ENCODE results near the gene SHISA8.
A peak's percentile ranks its signal among the peaks of the same experiment; 100 is the strongest.

Gene SHISA8

GRCh38 chr22:41913842-41914534 lies 886 bp downstream of the SHISA8 start:
- DNase-seq, result no peak

DNA sequence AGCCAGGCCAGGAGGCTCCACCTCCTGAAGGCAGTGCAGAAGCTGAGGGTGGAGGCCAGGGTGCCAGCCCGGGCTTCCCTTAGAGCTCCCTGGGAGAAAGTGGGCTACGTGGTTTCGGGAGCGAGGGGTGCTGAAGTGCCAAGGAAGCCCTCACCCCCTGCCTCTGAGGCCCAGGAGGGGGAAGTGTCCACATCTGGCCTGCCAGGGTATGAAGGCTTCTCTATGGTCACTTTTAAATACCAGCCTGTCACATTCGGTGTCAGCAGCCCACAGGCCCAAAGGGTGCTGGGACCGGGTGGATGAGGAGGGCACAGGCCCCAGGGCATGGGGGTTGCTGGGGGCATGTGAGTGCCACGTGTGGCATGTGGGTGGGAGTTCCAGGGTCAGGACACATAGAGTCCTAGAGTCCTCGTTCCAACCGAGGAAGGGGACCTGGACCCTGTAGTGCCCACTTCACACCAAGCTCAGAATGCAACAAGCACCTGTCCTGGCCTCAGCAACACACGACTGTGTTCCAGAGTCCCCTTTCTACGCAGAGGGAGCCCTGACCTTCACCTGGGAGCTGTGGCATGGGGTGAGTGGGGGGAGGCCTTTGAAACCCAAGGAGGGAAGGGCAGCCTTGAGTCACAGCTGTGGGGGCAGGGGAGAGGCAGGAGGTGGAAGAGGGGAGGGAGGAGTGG lies 1.7 kb downstream of the SHISA8 start:
- DNase-seq, result no peak

DNA sequence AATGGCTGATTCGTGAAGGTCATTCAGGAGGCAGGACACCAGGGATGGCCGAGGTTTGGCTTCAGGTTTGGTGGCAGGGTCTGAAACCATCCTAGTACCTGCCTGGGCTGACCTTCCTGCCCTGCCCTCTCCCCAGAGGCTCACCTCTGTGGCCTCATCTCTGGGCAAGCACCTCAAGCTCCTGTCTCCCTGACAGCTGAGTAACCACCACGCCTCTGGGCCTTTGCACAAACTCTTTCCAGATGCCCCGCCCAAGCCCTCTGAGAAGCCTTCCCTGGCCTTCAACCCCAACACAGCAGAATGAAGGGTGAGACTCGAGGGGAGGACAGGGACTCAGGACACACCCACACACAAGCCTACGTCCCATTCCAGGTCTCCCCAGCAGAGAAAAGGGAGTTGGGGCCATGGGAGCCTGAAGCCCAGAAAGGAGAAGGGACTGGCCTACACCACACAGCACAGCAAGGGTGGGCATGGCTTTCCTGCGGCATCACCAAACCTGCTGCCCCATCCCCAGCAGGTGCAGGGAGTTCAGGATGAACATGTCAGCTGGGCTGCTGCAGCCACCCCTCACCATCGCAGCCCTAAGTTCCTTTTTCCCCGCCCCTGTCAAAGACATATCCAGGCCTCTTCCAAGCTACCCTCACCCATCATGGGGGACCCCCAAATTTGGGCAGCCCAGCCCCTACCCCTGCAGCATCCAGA lies 2.4 kb downstream of the SHISA8 start:
- no peak for DNase-seq

DNA sequence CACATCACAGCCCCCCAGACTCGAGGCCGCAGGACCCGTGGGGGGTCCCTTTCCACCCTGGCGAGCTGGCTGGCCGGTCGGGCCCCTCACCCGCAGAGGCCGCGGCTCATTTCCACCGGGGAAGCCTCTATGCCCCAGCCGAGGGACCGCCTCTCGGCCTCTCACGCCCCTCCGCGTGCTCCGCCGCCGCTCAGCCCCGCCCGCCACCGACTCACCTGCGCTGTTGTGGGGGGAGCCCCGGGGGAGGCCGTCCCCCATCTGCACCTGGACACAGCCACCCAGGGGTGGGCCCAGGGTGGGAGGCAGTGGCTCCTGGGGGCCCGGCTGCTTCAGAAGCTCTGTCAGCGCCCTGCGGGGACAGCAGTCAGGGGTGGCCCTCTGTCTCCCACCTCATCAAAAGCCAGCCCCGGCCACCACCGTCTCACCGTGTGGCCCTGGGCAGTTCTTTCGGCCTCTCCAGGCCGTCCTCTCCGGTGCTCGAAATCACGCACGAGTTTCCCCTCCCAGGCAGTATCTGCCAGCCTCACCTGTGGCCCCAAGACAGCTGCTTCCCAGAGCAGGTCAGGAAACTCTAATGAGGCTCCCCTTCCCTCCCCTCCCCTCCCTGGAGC lies 3.8 kb downstream of the SHISA8 start:
- no peak for DNase-seq

DNA sequence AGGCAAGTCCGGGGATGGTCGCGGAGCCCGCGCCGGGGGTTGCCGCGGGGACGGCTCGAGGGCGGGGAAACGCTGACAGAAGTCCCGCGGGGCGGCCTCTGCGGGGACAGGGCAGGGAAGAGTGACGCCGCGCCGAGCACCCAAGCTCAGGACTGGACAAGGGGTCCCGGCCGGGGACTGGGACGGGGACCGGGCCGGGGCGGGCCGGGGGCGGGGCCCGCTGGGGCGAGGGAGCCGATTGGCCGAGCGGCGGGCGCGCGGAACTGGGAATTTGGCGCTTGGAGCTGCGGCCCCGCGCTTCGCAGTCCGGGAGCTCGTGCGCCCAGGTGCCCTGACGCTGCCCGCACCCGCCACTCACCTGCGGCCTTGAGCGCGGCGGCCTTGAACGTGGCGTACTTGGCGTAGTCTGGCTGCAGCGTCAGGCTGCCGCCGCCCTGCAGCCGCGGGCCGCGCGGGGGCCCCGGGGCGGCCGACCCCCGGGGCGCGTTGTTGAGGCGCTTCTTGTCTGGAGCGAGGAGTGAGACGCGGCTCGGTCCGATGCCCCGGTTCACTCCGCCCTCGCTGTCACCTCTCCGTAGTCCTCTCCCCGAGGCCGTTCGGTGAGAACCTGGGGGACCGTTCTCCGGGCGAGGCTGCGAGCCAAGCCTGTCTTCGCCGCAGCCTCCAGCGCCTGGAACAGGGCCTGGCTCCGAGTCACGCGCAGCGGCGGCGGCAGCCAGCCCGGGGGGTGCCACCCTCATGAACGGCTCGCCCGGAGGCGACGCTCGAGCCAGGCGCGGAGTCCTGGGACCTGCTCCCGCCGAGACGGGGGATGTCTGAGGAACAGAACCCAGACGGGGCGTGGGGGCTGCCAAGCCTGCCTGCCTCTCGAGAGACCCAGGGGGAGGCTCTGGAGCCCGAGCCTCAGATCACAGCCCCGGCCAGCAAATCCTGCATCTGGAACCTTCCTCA lies 4.5 kb downstream of the SHISA8 start:
- no peak for DNase-seq

DNA sequence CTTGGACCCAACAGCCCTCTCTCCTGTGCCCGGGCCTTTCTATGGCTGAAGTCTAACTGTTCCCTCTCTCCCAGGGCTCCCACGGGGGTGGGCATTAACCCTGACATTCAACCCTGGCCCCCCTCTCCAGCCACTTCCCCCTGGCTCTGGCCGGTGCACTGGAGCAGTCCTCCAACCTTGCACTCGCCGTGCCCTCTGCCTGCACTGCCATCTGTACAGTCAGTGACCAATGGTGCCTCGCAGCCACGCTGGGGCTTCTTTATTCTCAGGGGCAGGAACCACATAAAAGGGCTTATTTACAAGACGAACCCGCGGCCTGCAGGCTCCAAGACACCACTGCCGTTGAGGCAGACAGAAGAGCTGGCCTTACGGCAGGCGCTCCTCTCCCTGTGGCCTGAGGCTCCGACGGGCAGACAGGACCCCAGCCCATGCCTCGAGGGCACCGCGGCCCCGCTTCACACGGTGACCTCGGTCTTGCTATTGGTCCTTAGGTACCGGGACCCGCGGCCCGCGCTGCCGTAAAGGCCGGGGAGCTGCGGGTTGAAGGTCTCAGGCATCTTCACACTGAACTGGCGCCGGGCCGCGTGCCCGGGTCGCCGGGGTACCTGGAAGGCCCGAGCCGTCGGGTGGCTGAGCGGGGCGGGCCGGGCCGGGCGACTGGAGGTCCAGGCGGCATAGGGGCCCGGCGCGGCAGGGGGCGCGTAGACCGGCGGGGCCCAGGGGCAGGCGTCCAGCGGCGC lies 5.4 kb downstream of the SHISA8 start:
- DNase-seq, result no peak

- DNase-seq, result no peak
Observed at GRCh38 chr22:41908411-41909309, 6.2 kb downstream of the SHISA8 start.

DNA sequence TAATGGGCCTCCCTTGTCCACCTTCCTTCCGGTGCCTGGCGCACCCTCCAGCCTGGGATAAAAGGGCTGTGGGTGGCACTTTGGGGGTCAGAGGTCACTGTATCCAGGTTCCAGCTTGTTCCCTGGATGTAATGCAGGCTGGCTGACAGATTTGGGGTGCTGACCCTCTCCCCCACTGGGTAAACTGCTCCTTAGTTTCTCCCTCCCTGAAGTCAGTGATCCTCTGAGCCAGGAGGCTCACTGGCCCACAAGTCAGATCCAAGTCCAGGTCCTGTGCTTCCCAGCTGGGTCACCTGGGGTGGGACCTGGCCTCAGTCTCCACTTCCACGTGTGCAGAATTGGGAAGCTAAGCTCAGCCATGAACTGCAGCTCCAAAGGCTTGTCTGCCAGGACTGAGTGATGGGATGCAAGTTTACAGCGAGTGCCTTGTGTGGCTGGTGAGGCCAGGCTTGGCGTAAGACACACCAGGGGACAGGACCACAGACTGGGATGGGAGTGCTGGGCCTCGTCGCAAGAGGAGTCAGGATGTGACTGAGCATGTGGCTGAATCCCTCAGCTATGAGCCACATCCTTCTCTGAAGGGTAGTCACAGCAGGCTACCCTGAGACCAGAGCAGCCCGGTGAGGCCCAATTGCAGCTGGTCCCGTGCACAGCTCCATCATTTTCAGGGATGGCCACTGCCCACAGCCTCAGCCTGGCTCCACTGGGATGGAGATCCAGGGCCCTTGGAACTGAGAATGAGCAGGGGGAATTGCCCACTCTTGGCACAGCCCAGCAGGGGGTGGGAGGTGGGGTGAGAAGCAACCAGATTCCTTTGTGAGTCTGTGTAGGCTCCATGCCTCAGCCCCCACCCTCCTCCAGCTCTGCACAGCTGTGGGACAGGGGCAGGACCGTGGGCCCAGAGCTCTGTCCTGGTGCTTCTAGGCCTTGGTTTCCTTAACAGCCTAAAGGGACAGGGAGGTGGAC lies 7.2 kb downstream of the SHISA8 start:
- no peak for DNase-seq

GRCh38 chr22:41906822-41907221 lies 8.1 kb downstream of the SHISA8 start:
- no peak for DNase-seq

GRCh38 chr22:41905411-41906202 lies 9.3 kb downstream of the SHISA8 start:
- no peak for DNase-seq

DNA sequence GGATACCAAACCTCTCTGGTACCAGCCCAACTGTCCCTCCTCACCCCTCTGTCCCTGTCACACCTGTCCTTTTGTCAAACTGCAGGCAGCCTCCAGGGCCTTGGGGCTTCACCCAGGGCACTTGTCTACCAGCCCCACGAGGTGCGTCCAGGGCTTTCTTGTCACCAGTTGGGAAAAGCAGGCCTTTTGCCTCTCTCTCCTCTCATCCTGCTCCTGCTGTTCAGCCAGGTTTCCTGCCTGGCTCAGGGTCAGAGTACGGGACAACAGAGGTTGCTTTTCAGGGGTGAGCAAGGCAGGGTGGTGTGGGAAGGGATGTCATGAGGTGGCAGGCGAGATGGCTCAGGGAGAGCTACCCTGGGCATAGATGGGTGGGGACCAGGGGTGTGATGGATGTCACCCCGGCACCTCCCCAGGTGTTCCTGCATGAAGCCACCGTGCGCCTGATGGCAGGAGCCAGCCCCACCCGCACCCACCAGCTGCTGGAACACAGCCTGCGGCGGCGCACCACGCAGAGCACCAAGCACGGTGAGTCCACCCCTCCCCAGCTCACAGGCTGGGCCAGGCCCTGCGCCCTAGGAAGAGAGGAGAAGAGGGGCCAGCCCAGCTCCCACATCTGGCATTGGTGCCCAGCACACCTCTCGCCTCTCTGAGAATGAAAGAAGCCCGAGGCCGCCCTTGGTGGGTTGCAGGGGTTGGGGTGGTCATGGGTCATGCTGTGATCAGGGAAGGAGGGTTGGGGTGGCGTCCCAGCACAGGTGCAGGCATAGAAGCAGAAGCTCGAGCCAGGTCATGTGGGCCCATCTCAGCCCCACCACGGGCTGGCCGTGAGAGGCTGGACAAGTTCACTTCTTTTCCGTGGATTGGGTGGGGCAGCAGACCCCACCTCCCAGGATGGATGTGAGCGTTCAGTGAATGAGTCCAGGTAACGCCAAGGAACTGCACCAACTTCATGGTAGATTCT lies 10.1 kb downstream of the SHISA8 start:
- no peak for DNase-seq

DNA sequence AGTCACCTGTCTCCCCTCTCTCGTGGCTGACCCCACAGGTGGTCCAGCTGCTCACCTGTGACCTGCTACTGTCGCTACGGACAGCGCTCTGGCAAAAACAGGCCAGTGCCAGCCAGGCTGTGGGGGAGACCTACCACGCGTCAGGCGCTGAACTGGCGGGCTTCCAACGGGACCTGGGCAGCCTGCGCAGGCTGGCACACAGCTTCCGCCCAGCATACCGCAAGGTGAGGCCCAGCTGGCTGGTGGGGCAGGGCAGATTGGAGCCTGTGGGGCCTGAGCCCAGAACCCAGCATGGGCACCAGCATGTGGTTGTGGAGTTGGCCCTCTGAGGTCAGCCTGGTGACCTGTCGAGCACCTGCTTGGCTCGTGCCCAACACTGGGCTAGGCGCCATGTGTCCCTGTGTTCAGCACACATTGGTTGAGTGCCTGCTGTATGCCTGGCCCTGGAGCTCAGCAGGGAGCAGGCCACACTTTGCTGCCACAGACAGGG lies 11.9 kb downstream of the SHISA8 start:
- DNase-seq, result peak; percentile 15

- no peak for DNase-seq
Observed at GRCh38 chr22:41902016-41902415, 12.9 kb downstream of the SHISA8 start.

- no peak for DNase-seq
Observed at GRCh38 chr22:41900652-41901312, 14.1 kb downstream of the SHISA8 start.

DNA sequence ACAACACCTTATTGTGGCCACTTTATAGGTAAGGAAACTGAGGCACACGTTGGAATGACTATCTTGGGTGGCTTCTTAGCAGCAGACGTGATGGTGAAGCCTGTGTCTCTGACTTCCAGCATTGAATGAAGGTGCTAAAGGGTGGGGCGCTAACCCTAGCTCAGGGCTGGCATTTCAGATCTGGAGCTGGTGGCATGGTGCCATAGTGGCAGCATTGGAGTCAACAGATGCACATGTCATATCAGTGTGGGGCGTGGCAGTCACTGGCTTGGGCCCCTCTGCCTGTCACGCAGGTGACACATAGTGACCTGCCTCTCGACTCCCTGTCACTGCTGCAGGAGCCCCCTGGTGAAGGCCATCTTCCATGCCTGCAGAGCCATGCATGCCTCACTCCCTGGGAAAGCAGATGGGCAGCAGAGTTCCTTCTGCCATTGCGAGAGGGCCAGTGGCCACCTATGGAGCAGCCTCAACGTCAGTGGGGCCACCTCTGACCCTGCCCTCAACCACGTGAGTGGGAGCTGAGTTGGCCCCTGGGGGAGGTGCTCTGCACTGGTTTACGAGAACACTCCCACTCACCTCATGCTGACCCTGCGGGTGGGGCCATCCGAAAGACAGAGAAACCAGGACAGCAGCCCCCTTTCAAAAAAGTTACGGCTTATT lies 14.8 kb downstream of the SHISA8 start:
- no peak for DNase-seq

- no peak for DNase-seq
Observed at GRCh38 chr22:41899110-41899509, 15.8 kb downstream of the SHISA8 start.

Data from NCI-H2081 treated with DMSO at 0.1 percent for 48 hours (cell line).